Hematopoietic multipotent progenitor cell treated with erythropoietin and hydrocortisone succinate and interleukin-3 and kit ligand, for 4 days (in vitro differentiated cells): ENCODE data around the gene FBXL20.
"Not testable (repeated sequence)": the region's sequence is repeated elsewhere in the genome, so short reads cannot be mapped to it uniquely, and the experiment has no call there.

Experiments
- DNase-seq: peaks from one replicate; pipeline ENCODE4 v3.0.0-alpha.2; 2015

The FBXL20 gene

GRCh38 chr17:39380144-39380543 is 21.3 kb downstream of the FBXL20 start:
- DNase-seq = no peak

GRCh38 chr17:39376434-39376833 is 25.0 kb downstream of the FBXL20 start:
- no peak for DNase-seq

- not testable (repeated sequence) for DNase-seq
Measured at GRCh38 chr17:39367805-39368204, 33.6 kb downstream of the FBXL20 start.

- DNase-seq = no peak
Measured at GRCh38 chr17:39365872-39366271, 35.6 kb downstream of the FBXL20 start.

GRCh38 chr17:39365242-39365641 is 36.2 kb downstream of the FBXL20 start:
- DNase-seq = no peak

GRCh38 chr17:39364236-39365025 is 37.0 kb downstream of the FBXL20 start:
- DNase-seq = peak; percentile 20

- no peak for DNase-seq
Measured at GRCh38 chr17:39361064-39361463, 40.4 kb downstream of the FBXL20 start.

- DNase-seq = no peak
Measured at GRCh38 chr17:39360537-39360936, 40.9 kb downstream of the FBXL20 start.

- no peak for DNase-seq
Measured at GRCh38 chr17:39359994-39360393, 41.4 kb downstream of the FBXL20 start.

GRCh38 chr17:39357986-39358385 is 43.4 kb downstream of the FBXL20 start:
- no peak for DNase-seq

- no peak for DNase-seq
Measured at GRCh38 chr17:39357488-39357887, 43.9 kb downstream of the FBXL20 start.

GRCh38 chr17:39352986-39353385 is 48.4 kb downstream of the FBXL20 start:
- peak; percentile 34 for DNase-seq

GRCh38 chr17:39352511-39352910 is 48.9 kb downstream of the FBXL20 start:
- peak; percentile 73 for DNase-seq

GRCh38 chr17:39351508-39351907 is 49.9 kb downstream of the FBXL20 start:
- no peak for DNase-seq

GRCh38 chr17:39349246-39349645 is 52.2 kb downstream of the FBXL20 start:
- DNase-seq = no peak

GRCh38 chr17:39346863-39347262 is 54.6 kb downstream of the FBXL20 start:
- DNase-seq = not testable (repeated sequence)

GRCh38 chr17:39341541-39341940 is 59.9 kb downstream of the FBXL20 start:
- no peak for DNase-seq

GRCh38 chr17:39340731-39341130 is 60.7 kb downstream of the FBXL20 start:
- DNase-seq = no peak

- DNase-seq = no peak
Measured at GRCh38 chr17:39339272-39339671, 62.2 kb downstream of the FBXL20 start.

- not testable (repeated sequence) for DNase-seq
Measured at GRCh38 chr17:39337649-39338048, 63.8 kb downstream of the FBXL20 start.

- peak; percentile 71 for DNase-seq
Measured at GRCh38 chr17:39335704-39336223, 65.7 kb downstream of the FBXL20 start.

GRCh38 chr17:39334008-39334744 is 67.2 kb downstream of the FBXL20 start:
- DNase-seq = peak; percentile 52

- no peak for DNase-seq
Measured at GRCh38 chr17:39332092-39332491, 69.3 kb downstream of the FBXL20 start.

- no peak for DNase-seq
Measured at GRCh38 chr17:39328815-39329214, 72.6 kb downstream of the FBXL20 start.
